H4 (cell line): ENCODE measurements around the gene CEP55. TPM values are rescaled to one million over a fixed set of nuclear protein-coding genes. Genes with fewer than 3 reads are reported as not detected.
A peak's percentile ranks its signal among the peaks of the same experiment; 100 is the strongest.
"Not testable (repeated sequence)": the region's sequence is repeated elsewhere in the genome, so short reads cannot be mapped to it uniquely, and the experiment has no call there.

Experiments used
- DNase-seq: peaks from one replicate; pipeline ENCODE4 v3.0.0-alpha.2; 2015; ENCODE audit warnings: low spot score
- total RNA-seq: library from RNA; depleted of rRNA; stranded (reverse); fragments of >200 nt; shearing (Covaris generic); gene quantifications from 2 replicates; pipeline ENCODE4 v1.2.3, GENCODE V29; 2014; rRNA removed

Gene CEP55
- 62.2 and 69.9 TPM in 2 replicates for total RNA-seq

GRCh38 chr10:93496322-93497041, at the start of gene CEP55:
Gene CEP55, plus strand, starts transcription at chr10:93496612. Its CDS starts 3,440 bp downstream, at chr10:93500052.
- DNase-seq: peak; percentile 89

- DNase-seq: no peak
These were observed 49.4 kb upstream of the CEP55 start for GRCh38 chr10:93447019-93447418.

GRCh38 chr10:93447970-93448369, 48.4 kb upstream of the CEP55 start:
- DNase-seq: no peak

- no peak for DNase-seq
These were observed 45.0 kb upstream of the CEP55 start for GRCh38 chr10:93451244-93451947.

- no peak for DNase-seq
These were observed 44.3 kb upstream of the CEP55 start for GRCh38 chr10:93452143-93452542.

- no peak for DNase-seq
These were observed 42.3 kb upstream of the CEP55 start for GRCh38 chr10:93454146-93454545.

- DNase-seq: no peak
These were observed 41.7 kb upstream of the CEP55 start for GRCh38 chr10:93454736-93455135.

- DNase-seq: no peak
These were observed 39.9 kb upstream of the CEP55 start for GRCh38 chr10:93456480-93456879.

GRCh38 chr10:93457511-93457910, 38.9 kb upstream of the CEP55 start:
- no peak for DNase-seq

- peak; percentile 100 for DNase-seq
These were observed 37.6 kb upstream of the CEP55 start for GRCh38 chr10:93458821-93459257.

- no peak for DNase-seq
These were observed 36.9 kb upstream of the CEP55 start for GRCh38 chr10:93459466-93459865.

- no peak for DNase-seq
These were observed 35.2 kb upstream of the CEP55 start for GRCh38 chr10:93461109-93461806.

GRCh38 chr10:93461807-93462178, 34.6 kb upstream of the CEP55 start:
- peak; percentile 91 for DNase-seq

- DNase-seq: no peak
These were observed 34.0 kb upstream of the CEP55 start for GRCh38 chr10:93462371-93462770.

GRCh38 chr10:93462881-93463280, 33.5 kb upstream of the CEP55 start:
- DNase-seq: peak; percentile 60

- DNase-seq: no peak
These were observed 32.5 kb upstream of the CEP55 start for GRCh38 chr10:93463723-93464476.

- no peak for DNase-seq
These were observed 31.5 kb upstream of the CEP55 start for GRCh38 chr10:93464776-93465388.

- peak; percentile 96 for DNase-seq
These were observed 30.4 kb upstream of the CEP55 start for GRCh38 chr10:93465806-93466675.

GRCh38 chr10:93467635-93468034, 28.8 kb upstream of the CEP55 start:
- not testable (repeated sequence) for DNase-seq

GRCh38 chr10:93468461-93469213, 27.8 kb upstream of the CEP55 start:
- peak; percentile 83 for DNase-seq
